Glomerular visceral epithelial cell (primary cell): Measurements from ENCODE around the gene ARHGEF10L.
A peak's percentile ranks its signal among the peaks of the same experiment; 100 is the strongest.

Source experiments
- DNase-seq: peaks from one replicate; pipeline ENCODE4 v3.0.0-alpha.2; 2016; ENCODE audit errors: extremely low spot score

Gene ARHGEF10L

DNA sequence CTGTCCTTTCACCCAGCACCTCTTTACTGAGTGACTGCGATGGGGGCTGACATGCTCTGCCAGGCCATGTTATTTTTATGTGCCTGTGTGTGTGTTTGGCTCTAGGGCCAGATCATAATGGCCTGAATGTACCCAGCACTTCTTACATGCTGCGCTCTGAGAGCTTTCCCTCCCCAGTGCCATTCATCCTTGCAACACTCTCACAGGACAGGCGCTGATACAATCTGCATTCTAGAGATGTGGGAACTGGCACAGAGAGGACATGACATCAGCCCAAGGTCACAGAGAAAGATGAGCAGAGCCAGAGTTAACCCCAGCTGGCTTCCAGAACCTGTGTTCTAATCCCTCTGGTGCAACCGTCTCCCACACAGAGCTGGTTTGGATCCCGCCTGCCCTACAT is 54.5 kb downstream of the ARHGEF10L start:
- DNase-seq = no peak

- no peak for DNase-seq
Observed at GRCh38 chr1:17594690-17595601, 55.4 kb downstream of the ARHGEF10L start.

- DNase-seq = no peak
Observed at GRCh38 chr1:17595602-17595925, 56.1 kb downstream of the ARHGEF10L start.

GRCh38 chr1:17596186-17596585 is 56.7 kb downstream of the ARHGEF10L start:
- DNase-seq = no peak

DNA sequence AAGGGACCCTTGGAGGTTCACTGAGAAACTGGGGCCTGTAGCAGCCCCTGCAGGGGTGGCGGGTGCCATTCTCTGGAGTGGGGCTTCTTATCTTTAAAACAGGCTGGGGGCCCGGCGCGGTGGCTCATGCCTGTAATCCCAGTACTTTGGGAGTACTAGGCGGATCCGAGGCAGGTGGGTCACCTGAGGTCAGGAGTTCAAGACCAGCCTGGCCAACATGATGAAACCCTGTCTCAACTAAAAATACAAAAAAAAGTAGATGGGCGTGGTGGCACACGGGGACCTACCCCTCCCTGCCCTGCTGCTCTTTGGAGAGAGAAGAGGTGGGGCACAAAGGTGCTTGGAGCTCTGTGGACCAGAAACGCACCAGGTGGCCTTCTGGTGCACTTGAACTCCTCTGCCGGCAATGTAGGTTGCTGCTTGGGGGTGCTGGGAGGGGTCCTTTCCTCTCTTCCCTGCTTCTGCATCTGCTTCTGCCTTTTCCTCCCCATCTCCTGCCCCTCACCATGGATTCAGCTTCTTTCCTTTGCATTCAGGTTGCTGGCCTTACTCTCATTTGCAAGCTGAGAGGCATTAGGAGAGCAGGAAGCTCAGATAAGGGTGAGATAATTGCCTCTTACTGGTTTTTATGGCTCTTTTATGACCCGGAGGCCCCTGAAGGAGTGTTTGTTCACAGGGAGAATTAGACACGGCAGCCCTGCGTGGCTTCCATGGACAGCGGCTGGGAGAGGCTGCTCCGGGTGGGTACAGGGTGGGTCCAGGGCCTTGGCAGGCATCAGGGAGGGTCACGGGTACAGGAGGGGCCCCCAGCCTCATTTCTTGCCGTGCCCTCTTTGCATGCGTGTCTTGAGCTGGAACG is 57.4 kb downstream of the ARHGEF10L start:
- DNase-seq = no peak

GRCh38 chr1:17597651-17598050 is 58.2 kb downstream of the ARHGEF10L start:
- DNase-seq = no peak

DNA sequence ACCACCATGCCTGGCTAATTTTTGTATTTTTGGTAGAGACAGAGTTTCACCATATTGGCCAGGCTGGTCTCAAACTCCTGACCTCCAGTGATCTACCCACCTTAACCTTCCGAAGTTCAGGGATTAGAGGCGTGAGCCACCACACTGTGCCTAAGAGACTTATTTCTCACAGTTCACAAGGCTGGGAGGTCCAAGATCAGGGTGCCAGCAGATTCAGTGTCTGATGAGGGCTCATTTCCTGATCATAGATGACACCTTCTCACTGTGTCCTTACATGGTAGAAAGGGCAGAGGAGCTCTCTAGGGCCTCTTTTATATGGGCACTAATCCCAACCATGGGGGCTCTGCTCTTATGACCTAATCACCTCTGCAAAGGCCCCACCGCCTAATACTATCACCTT is 58.8 kb downstream of the ARHGEF10L start:
- DNase-seq = no peak

DNA sequence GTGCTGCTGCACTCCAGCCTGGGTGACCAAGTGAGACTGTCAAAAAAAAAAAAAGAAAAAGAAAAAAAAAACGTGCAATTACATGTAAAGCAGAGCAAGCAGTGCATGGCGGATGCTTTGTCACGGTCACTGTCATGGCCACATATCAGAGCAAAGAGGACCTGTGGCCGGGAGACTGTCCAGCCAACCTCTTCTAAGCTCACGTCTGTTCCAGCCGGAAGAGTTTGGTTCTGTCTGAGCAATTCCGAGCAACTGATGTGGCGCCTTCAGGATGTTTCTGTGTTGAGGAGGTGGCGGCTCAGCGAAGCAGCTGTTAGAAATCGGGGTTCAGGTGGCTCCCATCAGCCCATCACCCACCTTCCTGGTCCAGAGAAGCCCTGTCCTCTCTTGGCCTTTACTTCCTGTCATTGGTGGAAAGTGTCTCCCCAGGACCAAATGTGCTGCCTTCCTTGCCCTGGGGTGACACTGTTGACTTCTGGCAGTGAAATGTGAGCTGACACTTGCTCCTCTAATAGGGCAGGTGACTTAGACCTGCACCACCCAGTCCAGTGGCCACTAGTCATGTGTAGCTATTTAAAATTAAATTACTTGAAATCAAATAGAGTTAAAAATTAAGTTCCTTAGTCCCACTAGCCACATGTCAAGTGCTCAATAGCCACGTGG is 59.9 kb downstream of the ARHGEF10L start:
- no peak for DNase-seq

- no peak for DNase-seq
Observed at GRCh38 chr1:17599954-17600300, 60.4 kb downstream of the ARHGEF10L start.

DNA sequence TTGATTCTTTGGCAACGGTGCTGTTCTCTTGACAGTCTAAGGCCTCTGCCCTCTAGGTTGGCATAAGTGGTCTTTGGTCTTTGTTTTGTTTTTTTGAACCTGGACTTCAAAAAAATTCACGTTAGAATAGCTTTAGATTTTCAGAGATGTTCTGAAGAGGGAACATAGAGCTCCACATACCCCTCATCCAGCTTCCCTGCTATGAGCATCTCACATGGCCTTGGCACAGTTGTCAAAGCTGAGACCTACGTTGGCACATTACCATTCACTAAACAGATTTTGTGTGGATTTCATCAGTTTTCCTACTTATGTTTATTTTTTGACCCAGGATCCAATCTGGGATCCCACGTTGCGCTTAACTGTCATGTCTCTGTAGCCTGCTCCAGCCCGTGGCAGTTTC is 60.8 kb downstream of the ARHGEF10L start:
- no peak for DNase-seq

- DNase-seq = no peak
Observed at GRCh38 chr1:17601643-17602382, 62.3 kb downstream of the ARHGEF10L start.

- no peak for DNase-seq
Observed at GRCh38 chr1:17603091-17603841, 63.8 kb downstream of the ARHGEF10L start.

GRCh38 chr1:17605582-17606344 is 66.3 kb downstream of the ARHGEF10L start:
- DNase-seq = no peak

DNA sequence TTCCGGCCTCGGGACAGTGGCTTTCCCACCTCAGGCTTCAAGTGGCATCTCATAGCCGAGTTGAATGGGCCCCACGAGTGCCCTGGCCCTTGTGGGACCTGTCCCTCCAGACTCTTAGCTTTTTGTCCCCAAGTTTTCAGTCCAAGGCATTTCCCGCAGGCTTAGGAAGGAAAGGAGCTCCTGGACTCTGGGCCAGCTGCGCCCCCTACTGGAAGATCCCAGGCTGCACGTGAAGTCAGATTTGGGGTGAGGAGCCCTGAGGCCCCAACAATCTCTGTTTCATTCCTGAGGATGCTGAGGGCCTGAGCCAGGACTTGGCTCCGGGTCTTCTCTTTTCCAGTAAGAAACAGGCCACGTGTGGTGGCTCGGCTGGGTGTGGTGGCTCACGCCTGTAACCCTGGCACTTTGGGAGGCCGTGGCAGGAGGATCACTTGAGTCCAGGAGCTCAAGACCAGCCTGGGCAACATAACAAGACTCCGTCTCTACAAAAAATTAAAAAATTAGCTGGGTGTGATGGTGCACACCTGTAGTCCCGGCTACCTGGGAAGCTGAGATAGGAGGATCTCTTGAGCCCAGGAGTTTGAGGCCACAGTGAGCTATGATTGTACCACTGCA is 67.4 kb downstream of the ARHGEF10L start:
- DNase-seq = peak; percentile 65

DNA sequence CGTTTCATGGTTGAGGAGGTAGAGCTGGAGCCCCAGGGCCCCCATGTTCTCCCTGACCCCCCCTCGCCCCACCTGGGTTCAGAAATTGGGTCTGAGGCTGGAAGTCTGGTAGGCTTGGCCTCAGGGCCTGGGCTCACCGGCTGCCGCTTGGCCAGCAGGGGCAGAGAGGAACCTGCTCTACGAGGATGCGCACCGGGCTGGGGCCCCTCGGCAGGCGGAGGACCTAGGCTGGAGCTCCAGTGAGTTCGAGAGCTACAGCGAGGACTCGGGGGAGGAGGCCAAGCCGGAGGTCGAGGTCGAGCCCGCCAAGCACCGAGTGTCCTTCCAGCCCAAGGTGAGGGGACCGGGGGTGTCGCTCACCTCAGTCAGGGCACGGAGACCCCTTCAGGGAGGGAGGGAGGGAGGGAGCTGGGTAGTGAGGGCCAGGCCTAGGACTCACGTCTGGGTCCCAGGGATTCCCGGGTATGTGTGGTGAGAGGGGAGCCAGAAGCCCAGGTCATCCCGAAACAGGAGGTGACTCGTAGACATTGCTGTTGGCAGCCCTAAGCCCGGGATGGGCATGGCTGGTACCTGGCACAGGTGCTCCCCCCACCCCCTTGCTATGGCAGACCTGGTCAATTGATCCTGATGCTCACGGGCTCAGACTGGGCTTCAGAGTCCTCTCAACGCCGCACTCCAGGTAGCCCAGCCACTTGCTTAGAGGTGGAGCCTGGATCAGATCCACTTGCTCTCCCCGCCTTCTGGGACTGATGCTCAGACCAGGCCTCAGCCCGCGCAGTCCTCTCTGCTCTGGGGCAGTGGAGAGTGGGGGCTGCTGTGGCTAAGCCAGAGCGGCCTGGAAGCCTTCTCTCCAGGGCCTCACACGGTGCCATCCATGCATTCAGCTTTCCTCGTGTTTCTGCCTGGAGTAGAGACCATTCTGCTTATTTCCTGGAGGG is 68.4 kb downstream of the ARHGEF10L start:
- DNase-seq = no peak

DNA sequence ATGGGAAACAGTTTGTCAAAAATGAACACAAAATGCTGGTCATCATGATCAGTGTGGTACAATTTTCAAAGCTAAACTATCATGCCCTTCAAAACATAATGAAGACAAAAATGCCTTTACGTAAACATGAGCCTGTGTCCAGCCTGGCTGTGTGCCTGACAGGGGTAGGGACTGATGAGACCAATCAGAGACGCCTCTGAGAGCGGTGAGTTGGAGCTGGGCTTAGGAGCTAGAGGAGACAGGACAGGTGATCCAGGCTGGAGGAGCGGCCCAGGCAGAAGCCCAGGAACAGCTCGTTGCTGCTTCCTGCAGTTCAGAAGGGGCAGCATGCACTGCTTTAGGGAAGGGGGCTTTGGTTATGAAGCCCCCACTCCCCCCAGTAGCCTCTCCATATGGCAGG is 70.0 kb downstream of the ARHGEF10L start:
- DNase-seq = no peak

DNA sequence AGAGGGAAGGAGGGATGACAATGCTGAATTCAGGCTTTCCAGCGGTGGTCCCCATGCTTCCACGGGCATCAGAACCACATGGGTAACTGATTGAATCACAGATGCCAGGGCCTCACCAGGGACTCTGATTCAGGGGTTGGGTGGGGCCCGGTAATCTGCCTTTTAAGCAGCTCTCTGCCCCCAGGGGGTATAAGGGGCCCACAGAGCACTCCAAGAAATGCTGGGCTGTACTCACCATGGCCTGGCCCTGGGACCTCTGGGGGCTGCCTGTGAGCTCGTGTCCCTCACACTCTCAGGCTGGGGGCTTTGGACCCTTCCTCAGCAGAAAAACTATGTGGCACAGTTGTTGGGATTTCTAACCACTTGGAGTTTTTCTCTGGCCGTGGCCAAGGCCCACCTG is 70.6 kb downstream of the ARHGEF10L start:
- no peak for DNase-seq

DNA sequence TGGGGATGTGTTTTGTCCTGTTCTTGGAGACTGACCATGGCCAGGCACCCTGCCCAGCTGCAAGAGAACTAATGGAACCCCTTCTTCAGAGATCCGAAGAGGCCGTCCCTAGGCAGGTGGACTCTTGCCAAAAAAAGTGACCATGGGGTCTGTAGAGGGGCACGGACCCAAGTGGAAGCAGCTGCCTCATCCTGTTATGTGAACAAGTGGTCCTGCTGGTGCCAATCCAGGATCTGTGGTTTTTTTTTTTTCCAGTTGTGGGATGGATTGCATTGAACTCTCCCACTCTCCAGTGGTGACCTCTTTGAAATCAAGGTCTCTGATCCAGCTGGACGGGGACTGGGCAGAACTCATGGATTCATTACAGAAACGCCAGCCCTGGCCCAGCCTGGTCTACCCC is 71.2 kb downstream of the ARHGEF10L start:
- no peak for DNase-seq

DNA sequence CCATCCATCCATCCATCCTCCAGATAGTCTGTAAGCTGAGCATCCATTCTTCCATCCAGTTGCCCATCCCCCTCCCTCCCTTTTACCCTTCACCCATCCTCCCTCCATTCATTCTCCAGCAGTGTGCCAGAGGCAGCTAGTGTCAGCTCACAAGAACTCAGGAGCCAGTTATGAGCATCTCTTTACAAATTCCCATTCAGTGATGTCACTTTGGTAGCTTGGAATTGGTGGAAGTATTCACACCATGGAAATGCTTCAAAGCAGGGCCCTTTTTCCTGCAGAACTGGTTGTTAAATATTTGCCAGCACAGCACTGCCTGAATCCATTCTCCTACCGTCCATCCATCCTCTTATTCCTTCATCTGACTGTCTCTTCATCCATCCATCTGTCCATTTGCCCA is 72.5 kb downstream of the ARHGEF10L start:
- DNase-seq = peak; percentile 45
